Measurements from ENCODE around the gene MESD.

The MESD gene

GRCh38 chr15:80989518-80990478, at the start of gene MESD:
Gene MESD (minus strand): TSS chr15:80989819. CDS start chr15:80989791, 28 bp downstream.
- peak; percentile 99 for DNase-seq (ENCODE audit: low spot score)

GRCh38 chr15:81038975-81039607, 49.5 kb upstream of the MESD start:
- no peak for DNase-seq (ENCODE audit: low spot score)

GRCh38 chr15:81037952-81038743, 48.5 kb upstream of the MESD start:
- no peak for DNase-seq (ENCODE audit: low spot score)

GRCh38 chr15:81033508-81033907, 43.9 kb upstream of the MESD start:
- no peak for DNase-seq (ENCODE audit: low spot score)

- DNase-seq (ENCODE audit: low spot score), result no peak
Observed at GRCh38 chr15:81032818-81033217, 43.2 kb upstream of the MESD start.

GRCh38 chr15:81032355-81032754, 42.7 kb upstream of the MESD start:
- DNase-seq (ENCODE audit: low spot score), result no peak

- DNase-seq (ENCODE audit: low spot score), result no peak
Observed at GRCh38 chr15:81031203-81031602, 41.6 kb upstream of the MESD start.

- DNase-seq (ENCODE audit: low spot score), result no peak
Observed at GRCh38 chr15:81030301-81030750, 40.7 kb upstream of the MESD start.

- no peak for DNase-seq (ENCODE audit: low spot score)
Observed at GRCh38 chr15:81029414-81030300, 40.0 kb upstream of the MESD start.

- DNase-seq (ENCODE audit: low spot score), result no peak
Observed at GRCh38 chr15:81026836-81027599, 37.4 kb upstream of the MESD start.

GRCh38 chr15:81025721-81026370, 36.2 kb upstream of the MESD start:
- no peak for DNase-seq (ENCODE audit: low spot score)

- DNase-seq (ENCODE audit: low spot score), result no peak
Observed at GRCh38 chr15:81024936-81025335, 35.3 kb upstream of the MESD start.

- no peak for DNase-seq (ENCODE audit: low spot score)
Observed at GRCh38 chr15:81024265-81024872, 34.8 kb upstream of the MESD start.

- DNase-seq (ENCODE audit: low spot score), result peak; percentile 23
Observed at GRCh38 chr15:81023483-81024264, 34.1 kb upstream of the MESD start.

GRCh38 chr15:81021321-81021720, 31.7 kb upstream of the MESD start:
- no peak for DNase-seq (ENCODE audit: low spot score)

GRCh38 chr15:81018197-81018596, 28.6 kb upstream of the MESD start:
- no peak for DNase-seq (ENCODE audit: low spot score)

- no peak for DNase-seq (ENCODE audit: low spot score)
Observed at GRCh38 chr15:81016489-81017068, 27.0 kb upstream of the MESD start.
